HUES64 (cell line): ENCODE measurements around the gene DLK2.
A peak's percentile ranks its signal among the peaks of the same experiment; 100 is the strongest.
"Not testable (repeated sequence)": the region's sequence is repeated elsewhere in the genome, so short reads cannot be mapped to it uniquely, and the experiment has no call there.

ENCODE experiments used
- H3K27ac ChIP-seq: 2 replicates; pipeline ENCODE4 v1.7.0; 2013; ENCODE audit warnings: low read depth, low read length, inconsistent platforms
- H3K27me3 ChIP-seq: 2 replicates; pipeline ENCODE4 v1.6.1; 2013; ENCODE audit warnings: mild to moderate bottlenecking, low read length; ENCODE audit not compliant: insufficient read depth
- H3K36me3 ChIP-seq: 2 replicates; pipeline ENCODE4 v1.6.1; 2013; ENCODE audit warnings: mild to moderate bottlenecking, low read length; ENCODE audit not compliant: insufficient read depth
- H3K4me1 ChIP-seq: 2 replicates; pipeline ENCODE4 v1.6.1; 2013; ENCODE audit warnings: mild to moderate bottlenecking, low read length, moderate library complexity; ENCODE audit not compliant: insufficient read depth
- H3K4me3 ChIP-seq: 2 replicates; pipeline ENCODE4 v1.5.1; 2013; ENCODE audit warnings: mild to moderate bottlenecking, low read length, moderate library complexity
- H3K9ac ChIP-seq: 2 replicates; pipeline ENCODE4 v1.6.1; 2013; ENCODE audit warnings: mild to moderate bottlenecking, low read depth, low read length
- H3K9me3 ChIP-seq: 2 replicates; pipeline ENCODE4 v1.6.1; 2013; ENCODE audit warnings: low read depth, low read length; ENCODE audit not compliant: insufficient read depth
- WGBS: fragments of 150-250, 120-280 bp; methylation state at CpG from one replicate; pipeline ENCODE4 v1.1.7; 2013; ENCODE audit warnings: missing lambda C conversion rate; 5-methylcytosine and 5-hydroxymethylcytosine counted together

Gene DLK2

DNA sequence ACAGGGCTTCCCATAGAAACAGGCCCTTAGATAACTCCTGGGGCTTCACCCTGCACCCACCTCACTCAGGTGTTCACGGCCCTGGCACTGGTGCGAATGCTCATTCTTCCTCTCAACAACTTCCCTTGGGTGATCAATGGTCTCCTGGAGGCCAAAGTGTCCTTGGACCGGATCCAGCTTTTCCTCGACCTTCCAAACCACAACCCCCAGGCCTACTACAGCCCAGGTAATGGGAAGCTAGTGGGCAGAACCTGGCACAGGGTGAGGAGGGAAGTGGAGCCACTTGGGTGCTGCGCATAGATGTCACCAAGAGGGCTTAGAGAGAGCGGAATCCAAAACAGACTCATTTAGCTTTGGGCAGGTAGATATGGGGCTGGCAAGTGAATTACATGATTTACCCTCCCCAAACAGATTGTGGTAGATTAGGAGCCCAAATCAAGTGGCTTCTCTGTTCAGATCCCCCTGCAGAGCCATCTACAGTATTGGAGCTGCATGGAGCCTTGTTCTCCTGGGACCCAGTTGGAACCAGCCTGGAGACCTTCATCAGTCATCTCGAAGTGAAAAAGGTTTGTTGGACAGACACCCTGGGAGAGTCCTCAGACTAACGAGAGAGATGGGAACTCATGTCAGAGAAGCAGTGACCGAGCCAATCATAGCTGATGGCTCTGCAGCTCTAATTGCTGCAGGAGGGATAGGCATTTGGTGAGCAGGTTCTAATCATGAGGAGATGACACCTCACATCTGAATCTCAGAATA is 19.5 kb downstream of the DLK2 start:
- Histone ChIP-seq H3K9me3 (no peaks in the 10 kb centered on the region), H3K27me3 (no peaks in the 10 kb centered on the region), H3K27ac (no peak overlapping the region), H3K4me1 (no peaks in the 10 kb centered on the region), H3K36me3 (peaks cover 12% of the 10 kb centered on the region), H3K9ac (no peak overlapping the region), H3K4me3 (no peak overlapping the region)
- 93% methylated on average over 9 of the region's 9 CpGs for WGBS

DNA sequence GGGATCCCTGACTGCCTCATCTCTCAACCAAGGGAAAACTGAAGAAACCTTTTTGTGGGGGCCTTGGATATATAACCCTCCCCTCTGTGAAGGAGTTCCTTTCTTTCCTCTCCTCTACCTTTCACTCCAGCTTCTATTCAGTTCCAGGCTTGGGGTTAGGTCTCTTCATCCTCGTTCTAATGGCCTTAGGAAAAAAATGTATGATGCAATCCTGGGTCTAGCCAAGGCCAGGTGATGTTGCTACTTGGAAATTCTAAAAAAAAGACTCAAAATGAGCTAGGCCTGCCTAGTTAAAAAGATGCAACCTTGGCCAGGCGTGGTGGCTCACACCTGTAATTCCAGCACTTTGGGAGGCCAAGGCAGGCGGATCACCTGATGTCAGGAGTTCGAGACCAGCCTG is 20.4 kb downstream of the DLK2 start:
- H3K9me3 ChIP-seq, result no peaks in the 10 kb centered on the region
- H3K9ac ChIP-seq, result no peak overlapping the region
- peaks cover 9% of the 10 kb centered on the region; the same call in 1 of the 2 replicates for H3K36me3 ChIP-seq
- no peak overlapping the region for H3K27ac ChIP-seq
- H3K4me1 ChIP-seq, result no peaks in the 10 kb centered on the region
- H3K4me3 ChIP-seq, result no peak overlapping the region
- no peaks in the 10 kb centered on the region for H3K27me3 ChIP-seq
- 96% methylated on average over 4 of the region's 4 CpGs for WGBS

DNA sequence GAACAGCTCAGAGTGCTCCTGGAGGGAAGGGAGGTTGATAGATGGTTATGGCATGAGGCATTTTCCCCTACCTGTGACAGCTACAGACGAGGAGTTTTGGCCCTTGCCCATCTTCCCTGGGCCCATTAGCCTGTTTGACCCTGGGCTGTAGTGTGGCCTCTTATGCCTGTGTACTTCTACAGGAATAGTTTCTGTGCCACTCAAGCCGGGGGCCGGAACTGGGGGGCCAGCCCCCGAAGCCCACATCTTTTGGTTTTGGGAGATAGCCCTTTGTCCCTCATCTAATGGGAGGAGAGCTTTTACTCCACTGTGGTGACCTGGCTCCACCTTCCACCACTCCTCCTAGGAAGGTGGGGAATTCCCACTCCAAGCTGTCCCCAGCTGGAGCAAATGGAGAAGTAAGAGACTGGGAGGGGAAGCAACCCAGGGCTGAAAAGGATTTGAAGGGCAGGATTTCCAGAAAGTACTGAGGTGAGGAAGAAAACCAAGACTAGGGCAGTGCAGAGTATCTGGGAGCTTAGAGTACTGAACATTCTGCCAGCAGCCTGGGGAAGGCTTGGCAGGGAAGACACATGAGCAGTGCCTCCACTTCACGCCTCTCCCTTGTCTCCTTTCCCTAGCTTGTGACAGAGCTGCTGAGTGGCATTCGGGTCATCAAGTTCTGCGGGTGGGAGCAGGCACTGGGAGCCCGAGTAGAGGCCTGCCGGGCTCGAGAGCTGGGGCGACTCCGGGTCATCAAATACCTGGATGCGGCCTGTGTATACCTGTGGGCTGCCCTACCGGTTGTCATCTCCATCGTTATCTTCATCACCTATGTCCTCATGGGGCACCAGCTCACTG is 21.1 kb downstream of the DLK2 start:
- H3K9ac ChIP-seq, result no peak overlapping the region
- H3K9me3 ChIP-seq, result no peaks in the 10 kb centered on the region
- H3K27ac ChIP-seq, result no peak overlapping the region
- 90% methylated on average over 15 of the region's 15 CpGs for WGBS
- H3K27me3 ChIP-seq, result no peaks in the 10 kb centered on the region
- H3K36me3 ChIP-seq, result peaks cover 9% of the 10 kb centered on the region; the same call in 1 of the 2 replicates
- no peaks in the 10 kb centered on the region for H3K4me1 ChIP-seq
- no peak overlapping the region for H3K4me3 ChIP-seq

DNA sequence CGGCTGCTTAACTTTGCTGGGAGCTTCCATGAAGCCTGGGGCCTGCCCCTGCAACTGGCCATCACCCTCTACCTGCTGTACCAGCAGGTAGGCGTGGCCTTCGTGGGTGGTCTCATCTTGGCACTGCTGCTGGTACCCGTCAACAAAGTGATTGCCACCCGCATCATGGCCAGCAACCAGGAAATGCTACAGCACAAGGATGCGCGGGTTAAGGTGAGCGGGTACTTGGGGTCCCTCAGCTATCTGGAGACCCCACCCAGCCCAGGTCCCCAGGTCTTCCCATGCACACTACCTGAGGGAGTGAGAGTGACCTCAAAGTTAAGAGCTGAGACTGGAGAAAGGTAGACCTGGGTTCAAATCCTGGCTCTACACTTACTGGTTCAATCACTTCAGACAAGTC is 22.2 kb downstream of the DLK2 start:
- Histone ChIP-seq H3K9me3 (no peaks in the 10 kb centered on the region), H3K27me3 (no peaks in the 10 kb centered on the region), H3K36me3 (peaks cover 4% of the 10 kb centered on the region; the same call in 1 of the 2 replicates), H3K9ac (no peak overlapping the region), H3K4me3 (no peak overlapping the region), H3K4me1 (peaks cover 8% of the 10 kb centered on the region; the same call in 1 of the 2 replicates), H3K27ac (no peak overlapping the region)
- WGBS, result 86% methylated on average over 8 of the region's 8 CpGs

DNA sequence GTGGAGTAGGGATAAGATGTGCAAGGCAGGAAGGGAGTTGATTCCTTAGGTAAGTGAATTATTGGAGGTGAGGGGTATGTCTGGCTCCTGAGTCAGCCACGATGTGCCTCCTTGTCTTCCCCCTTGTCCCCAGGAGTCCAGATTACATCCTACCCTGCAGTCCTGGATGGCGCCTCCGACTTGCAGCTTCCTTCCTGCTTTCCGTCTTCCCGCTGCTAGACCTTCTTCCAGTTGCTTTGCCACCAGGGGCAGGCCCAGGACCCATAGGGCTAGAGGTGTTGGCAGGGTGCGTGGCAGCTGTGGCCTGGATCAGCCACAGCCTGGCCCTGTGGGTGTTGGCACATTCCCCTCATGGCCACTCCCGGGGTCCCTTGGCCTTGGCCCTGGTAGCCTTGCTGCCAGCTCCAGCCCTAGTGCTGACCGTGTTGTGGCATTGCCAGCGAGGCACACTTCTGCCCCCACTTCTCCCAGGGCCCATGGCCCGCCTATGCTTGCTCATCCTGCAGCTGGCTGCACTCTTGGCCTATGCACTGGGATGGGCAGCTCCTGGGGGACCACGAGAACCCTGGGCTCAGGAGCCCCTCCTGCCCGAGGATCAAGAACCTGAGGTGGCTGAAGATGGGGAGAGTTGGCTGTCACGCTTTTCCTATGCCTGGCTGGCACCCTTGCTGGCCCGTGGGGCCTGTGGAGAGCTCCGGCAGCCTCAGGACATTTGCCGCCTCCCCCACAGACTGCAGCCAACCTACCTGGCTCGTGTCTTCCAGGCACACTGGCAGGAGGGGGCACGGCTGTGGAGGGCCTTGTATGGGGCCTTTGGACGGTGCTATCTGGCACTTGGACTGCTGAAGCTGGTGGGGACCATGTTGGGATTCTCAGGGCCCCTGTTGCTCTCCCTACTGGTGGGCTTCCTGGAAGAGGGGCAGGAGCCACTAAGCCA is 23.1 kb downstream of the DLK2 start:
- H3K27me3 ChIP-seq, result no peaks in the 10 kb centered on the region
- H3K4me3 ChIP-seq, result no peak overlapping the region
- H3K9ac ChIP-seq, result no peak overlapping the region
- H3K27ac ChIP-seq, result no peak overlapping the region
- H3K36me3 ChIP-seq, result peaks cover 4% of the 10 kb centered on the region; the same call in 1 of the 2 replicates
- H3K4me1 ChIP-seq, result peaks cover 8% of the 10 kb centered on the region; the same call in 1 of the 2 replicates
- H3K9me3 ChIP-seq, result no peaks in the 10 kb centered on the region
- 93% methylated on average over 19 of the region's 19 CpGs for WGBS

DNA sequence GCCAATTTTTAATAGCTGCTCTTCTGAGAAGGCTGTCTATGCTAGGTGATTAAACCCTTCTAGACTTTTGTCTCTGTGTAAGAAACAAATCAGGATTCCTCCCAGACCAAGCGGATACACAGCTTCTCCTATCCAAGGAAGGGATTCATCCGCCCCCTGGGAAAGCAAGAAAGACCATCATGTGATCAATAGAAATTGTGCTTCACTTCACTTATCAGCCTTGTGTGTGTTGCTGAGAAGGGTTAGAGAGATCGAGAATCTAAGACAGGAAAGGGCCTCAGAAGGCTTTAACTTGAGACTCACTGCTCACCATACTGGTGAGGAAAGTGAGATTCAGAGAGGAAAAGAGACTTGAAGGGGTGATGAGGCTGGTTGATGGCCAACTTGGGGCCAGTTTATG is 26.5 kb downstream of the DLK2 start:
- Histone ChIP-seq H3K9me3 (peaks cover 3% of the 10 kb centered on the region; the same call in 1 of the 2 replicates), H3K9ac (peak overlapping the region; percentile 37; the same call in 1 of the 2 replicates), H3K36me3 (no peaks in the 10 kb centered on the region; the same call in 1 of the 2 replicates), H3K27ac (no peak overlapping the region), H3K27me3 (no peaks in the 10 kb centered on the region), H3K4me1 (peaks cover 8% of the 10 kb centered on the region; the same call in 1 of the 2 replicates), H3K4me3 (peak overlapping the region; percentile 86)
- WGBS, result 94% methylated on average over 3 of the region's 3 CpGs

DNA sequence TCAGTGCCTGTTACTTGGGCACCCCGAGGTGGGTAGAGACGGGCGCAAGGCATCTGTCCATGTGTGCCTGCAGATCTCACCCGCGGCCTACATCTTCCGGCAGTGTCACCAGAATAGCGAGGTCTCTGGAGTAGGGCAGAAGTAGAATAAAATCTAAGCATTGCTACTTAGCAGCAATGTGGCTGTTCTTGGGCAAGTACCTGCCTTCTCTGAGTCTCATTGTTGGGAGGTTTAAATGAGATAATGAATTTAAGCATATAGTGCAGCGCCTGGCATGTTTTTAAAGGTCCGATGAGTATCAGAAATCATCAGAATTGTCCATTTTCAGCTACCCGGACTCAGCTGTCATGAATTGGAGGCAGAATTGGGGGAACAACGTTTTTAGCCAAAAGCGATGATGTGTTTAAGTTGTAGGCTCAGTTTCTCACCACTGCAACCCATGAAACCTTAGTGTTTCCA is 27.2 kb downstream of the DLK2 start:
- no peaks in the 10 kb centered on the region for H3K27me3 ChIP-seq
- peaks cover 8% of the 10 kb centered on the region; the same call in 1 of the 2 replicates for H3K4me1 ChIP-seq
- peaks cover 3% of the 10 kb centered on the region; the same call in 1 of the 2 replicates for H3K9me3 ChIP-seq
- no peaks in the 10 kb centered on the region; the same call in 1 of the 2 replicates for H3K36me3 ChIP-seq
- 27% methylated on average over 12 of the region's 12 CpGs for WGBS
- peak overlapping the region; percentile 86 for H3K4me3 ChIP-seq
- peak overlapping the region; percentile 71 for H3K27ac ChIP-seq
- peak overlapping the region; percentile 83 for H3K9ac ChIP-seq

DNA sequence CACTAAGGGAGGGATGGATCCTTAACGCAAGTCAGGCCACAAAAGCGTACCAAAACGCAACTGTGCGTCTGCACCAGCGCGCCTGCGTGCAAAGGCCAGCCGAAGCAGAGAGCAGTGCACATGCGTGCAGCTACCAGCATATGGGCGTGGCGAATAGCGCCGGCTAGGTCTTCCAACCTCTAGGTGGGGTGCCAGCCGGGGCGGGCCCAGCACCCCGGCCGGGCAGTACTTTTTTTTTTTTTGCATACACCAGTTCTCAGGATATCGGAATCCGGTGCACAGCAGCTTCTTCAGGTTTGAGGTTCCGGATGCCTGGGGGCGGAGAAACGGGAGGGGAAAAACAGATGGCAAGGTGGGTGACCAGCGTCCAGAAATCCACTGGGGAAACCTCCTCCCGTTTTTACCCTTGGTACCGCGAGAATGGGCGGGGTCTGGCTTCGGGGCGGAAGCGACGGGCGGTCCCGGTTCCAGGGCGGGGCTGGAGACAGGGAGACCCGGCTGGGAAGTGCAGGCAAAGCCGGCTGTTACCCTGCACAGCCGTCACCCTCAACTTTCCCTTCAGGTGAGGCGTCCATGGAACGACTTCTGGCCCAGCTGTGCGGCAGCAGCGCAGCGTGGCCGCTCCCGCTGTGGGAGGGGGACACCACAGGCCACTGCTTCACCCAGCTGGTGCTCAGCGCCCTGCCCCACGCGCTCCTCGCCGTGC is 27.8 kb downstream of the DLK2 start, which contains the start of gene ABCC10:
Gene ABCC10, plus strand, starts transcription at position 136 of the 706 bp plus-strand sequence. Its CDS starts 438 bp downstream, at position 574.
- peaks cover 8% of the 10 kb centered on the region; the same call in 1 of the 2 replicates for H3K4me1 ChIP-seq
- H3K36me3 ChIP-seq, result no peaks in the 10 kb centered on the region; the same call in 1 of the 2 replicates
- H3K27ac ChIP-seq, result peak within 1 kb of the TSS; percentile 71
- under 1% methylated on average over 49 of the region's 49 CpGs for WGBS
- H3K4me3 ChIP-seq, result peak within 1 kb of the TSS; percentile 86
- peaks cover 3% of the 10 kb centered on the region; the same call in 1 of the 2 replicates for H3K9me3 ChIP-seq
- H3K27me3 ChIP-seq, result no peaks in the 10 kb centered on the region
- peak within 1 kb of the TSS; percentile 83 for H3K9ac ChIP-seq

DNA sequence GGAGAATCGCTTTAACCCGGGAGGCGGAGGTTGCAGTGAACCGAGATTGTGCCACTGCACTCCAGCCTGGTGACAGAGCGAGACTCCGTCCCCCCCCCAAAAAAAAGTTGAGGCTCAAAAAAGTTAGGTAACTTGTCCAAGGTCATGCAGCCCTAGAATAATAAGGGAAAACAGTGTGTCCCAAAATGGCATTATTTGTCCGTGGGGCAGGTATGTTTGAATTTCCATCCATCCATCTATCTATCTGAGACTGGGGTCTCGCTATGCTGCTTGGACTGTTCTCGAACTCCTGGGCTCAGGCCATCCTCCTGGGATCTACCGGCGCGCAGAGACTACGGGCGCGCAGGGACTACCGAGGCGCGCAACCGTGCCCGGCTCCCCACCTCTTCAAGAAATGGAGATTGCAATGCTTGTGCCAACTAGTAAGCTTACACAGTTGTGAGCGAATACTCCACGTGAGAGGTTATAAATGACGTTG is 28.4 kb downstream of the DLK2 start:
- 68% methylated on average over 23 of the region's 23 CpGs for WGBS
- H3K9me3 ChIP-seq, result peaks cover 3% of the 10 kb centered on the region; the same call in 1 of the 2 replicates
- H3K4me3 ChIP-seq, result peak overlapping the region; percentile 86
- peak overlapping the region; percentile 71 for H3K27ac ChIP-seq
- H3K9ac ChIP-seq, result peak overlapping the region; percentile 83
- no peaks in the 10 kb centered on the region for H3K27me3 ChIP-seq
- H3K4me1 ChIP-seq, result peaks cover 8% of the 10 kb centered on the region; the same call in 1 of the 2 replicates
- H3K36me3 ChIP-seq, result no peaks in the 10 kb centered on the region

DNA sequence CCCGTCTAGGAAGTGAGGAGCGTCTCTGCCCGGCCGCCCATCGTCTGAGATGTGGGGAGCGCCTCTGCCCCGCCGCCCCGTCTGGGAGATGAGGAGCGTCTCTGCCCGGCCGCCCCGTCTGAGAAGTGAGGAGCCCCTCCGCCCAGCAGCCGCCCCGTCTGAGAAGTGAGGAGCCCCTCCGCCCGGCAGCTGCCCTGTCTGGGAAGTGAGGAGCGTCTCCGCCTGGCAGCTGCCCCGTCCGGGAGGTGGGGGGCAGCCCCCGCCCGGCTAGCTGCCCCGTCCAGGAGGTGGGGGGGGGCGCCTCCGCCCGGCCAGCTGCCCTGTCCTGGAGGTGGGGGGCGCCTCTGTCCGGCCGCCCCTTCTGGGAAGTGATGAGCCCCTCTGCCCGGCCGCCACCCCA is 30.3 kb downstream of the DLK2 start:
- H3K4me1 ChIP-seq, H3K4me3 ChIP-seq, H3K9me3 ChIP-seq, H3K27me3 ChIP-seq, H3K36me3 ChIP-seq, H3K9ac ChIP-seq, H3K27ac ChIP-seq: not testable (repeated sequence)
- 98% methylated on average over 30 of the region's 33 CpGs for WGBS
